Stimulated activated CD4-positive, alpha-beta T cell treated with anti-CD3 and anti-CD28 coated beads, TNF-alpha, amount 100 ng/mL, for 1 hour (primary cell): ENCODE data around the gene RBX1.

Experiments used
- DNase-seq, 3 donors: peaks; one replicate each; pipeline ENCODE4 v3.0.0-alpha.2; 2020; ENCODE audit warnings: low read depth in 3 of 3, low spot score in 1 of 3

The RBX1 gene

DNA sequence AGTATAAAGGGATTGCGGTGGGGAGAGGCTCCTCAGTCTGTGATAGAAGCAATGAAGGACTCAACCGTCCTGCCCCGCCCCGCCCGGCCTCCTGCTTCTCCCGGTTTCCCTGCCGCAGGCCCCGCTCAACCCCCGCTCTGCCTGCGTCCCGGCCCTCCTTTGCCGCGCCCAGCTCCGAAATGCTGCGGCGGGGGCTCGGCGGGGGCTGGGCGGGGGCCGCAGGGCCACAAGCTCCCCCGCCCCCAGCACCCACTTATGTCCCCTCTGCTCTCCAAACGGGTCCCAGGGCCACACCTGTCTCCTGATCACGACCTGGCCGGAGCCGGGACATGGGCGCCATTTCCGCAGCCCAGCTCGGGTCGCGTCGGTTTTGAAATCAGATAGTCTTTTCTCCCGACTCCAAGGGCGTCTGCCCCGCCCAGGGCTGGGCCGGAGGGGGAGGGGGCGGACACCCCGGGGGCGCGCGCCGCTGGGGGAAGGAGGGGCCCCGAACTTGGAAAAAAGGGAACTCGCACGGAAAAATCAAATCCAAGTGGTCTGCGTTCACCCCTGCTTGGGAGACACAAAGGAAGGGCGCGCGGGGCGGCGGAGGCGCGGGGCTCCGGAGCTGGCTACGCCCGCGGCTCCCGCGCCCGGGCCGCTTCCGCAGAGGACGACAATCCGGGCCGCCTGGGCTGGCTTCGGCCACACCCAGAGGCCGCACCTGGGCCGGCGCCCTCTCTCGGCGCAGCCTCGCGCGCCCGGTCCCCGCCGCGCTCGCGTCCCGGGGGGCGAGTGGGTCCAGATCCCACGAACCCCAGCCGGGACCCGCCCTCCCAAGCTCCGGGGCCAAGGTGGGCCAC lies 70.7 kb downstream of the RBX1 start:
- DNase-seq: peak in 2 of 3 donors; percentile 10 to 35

DNA sequence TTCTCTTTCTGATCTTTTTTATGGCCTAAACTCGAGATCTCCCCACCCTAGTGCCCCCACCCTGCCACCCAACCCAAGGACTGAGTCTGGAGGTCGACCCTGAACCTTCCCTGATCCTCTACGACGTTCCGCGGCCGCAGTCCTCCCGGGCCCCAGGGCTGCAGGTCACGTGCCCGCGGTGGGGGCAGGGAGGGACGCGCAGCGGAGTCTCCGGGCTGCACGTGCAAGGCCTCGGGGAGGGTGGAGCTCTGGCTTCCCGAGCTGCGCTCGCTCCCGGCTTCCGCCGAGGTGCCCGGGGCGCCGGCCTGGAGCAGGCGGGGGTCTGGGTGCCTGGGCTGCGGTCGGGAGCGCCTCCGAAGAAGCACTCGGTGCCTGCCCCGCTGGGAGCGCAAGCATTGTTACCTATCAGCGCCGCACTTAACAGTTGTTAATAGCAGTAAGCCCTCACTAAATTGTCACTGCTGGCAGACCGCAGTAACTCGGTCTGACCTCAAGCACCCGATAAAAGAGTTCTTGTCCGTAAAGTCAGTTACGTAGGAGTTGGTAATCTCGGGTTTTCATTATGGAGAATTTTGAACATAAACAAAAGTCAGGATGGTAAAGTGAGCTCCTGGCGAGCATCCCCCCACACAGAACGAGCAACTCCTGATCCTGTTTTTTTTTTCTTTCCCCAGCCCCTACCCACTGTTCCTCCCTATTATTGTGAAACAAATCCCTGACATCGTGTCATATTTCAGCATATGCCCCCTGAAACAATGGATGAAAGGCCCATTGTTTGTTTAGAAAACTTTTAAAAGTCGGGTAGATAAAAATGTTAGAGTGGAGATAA lies 71.5 kb downstream of the RBX1 start:
- DNase-seq: peak; percentile 52 to 78 (median 63)
